ENCODE measurements around the gene SNED1.

- no peak for TF ChIP-seq CTCF (conservative IDR thresholded peaks at IDR 0.05; ENCODE audit: low read length)
- no peak for TF ChIP-seq EZH2phosphoT487 (IDR thresholded peaks at IDR 0.05; ENCODE audit: borderline replicate concordance, low read depth, low read length)
Measured at GRCh38 chr2:241116606-241117560, 118.5 kb downstream of the SNED1 start.

All from OCI-LY7 (cell line).